Stimulated activated CD4-positive, alpha-beta T cell treated with anti-CD3 and anti-CD28 coated beads, Interleukin-12 subunit alpha, Interleukin-12 subunit beta, amount 100 ng/mL, for 48 hours (primary cell): ENCODE measurements around the gene KRTAP5-9.
"Not testable (repeated sequence)": the region's sequence is repeated elsewhere in the genome, so short reads cannot be mapped to it uniquely, and the experiment has no call there.

Experiments
- DNase-seq, 3 donors: peaks; one replicate each; pipeline ENCODE4 v3.0.0-alpha.2; 2020; ENCODE audit warnings: low read depth in 2 of 3, low spot score in 1 of 3

Gene KRTAP5-9

GRCh38 chr11:71548120-71548519 lies at the start of gene KRTAP5-9:
Gene KRTAP5-9, plus strand, starts transcription at chr11:71548420. Its CDS starts 238 bp downstream, at chr11:71548658.
- no peak for DNase-seq

GRCh38 chr11:71499125-71499524 lies 49.1 kb upstream of the KRTAP5-9 start:
- DNase-seq: no peak

- no peak for DNase-seq
Observed at GRCh38 chr11:71499546-71499945, 48.7 kb upstream of the KRTAP5-9 start.

GRCh38 chr11:71500601-71501021 lies 47.6 kb upstream of the KRTAP5-9 start:
- DNase-seq: no peak

- no peak for DNase-seq
Observed at GRCh38 chr11:71501071-71501985, 46.9 kb upstream of the KRTAP5-9 start.

- no peak for DNase-seq
Observed at GRCh38 chr11:71502026-71502425, 46.2 kb upstream of the KRTAP5-9 start.

- no peak for DNase-seq
Observed at GRCh38 chr11:71502871-71503435, 45.3 kb upstream of the KRTAP5-9 start.

- DNase-seq: no peak
Observed at GRCh38 chr11:71504531-71504930, 43.7 kb upstream of the KRTAP5-9 start.

- no peak for DNase-seq
Observed at GRCh38 chr11:71505001-71505400, 43.2 kb upstream of the KRTAP5-9 start.

GRCh38 chr11:71505781-71506180 lies 42.4 kb upstream of the KRTAP5-9 start:
- DNase-seq: no peak

GRCh38 chr11:71507102-71507501 lies 41.1 kb upstream of the KRTAP5-9 start:
- no peak for DNase-seq

- DNase-seq: no peak
Observed at GRCh38 chr11:71518506-71519471, 29.4 kb upstream of the KRTAP5-9 start.

- no peak for DNase-seq
Observed at GRCh38 chr11:71519546-71519945, 28.7 kb upstream of the KRTAP5-9 start.

GRCh38 chr11:71525188-71525937 lies 22.9 kb upstream of the KRTAP5-9 start:
- DNase-seq: no peak

- no peak for DNase-seq
Observed at GRCh38 chr11:71525938-71526495, 22.2 kb upstream of the KRTAP5-9 start.

- not testable (repeated sequence) for DNase-seq
Observed at GRCh38 chr11:71526796-71527575, 21.2 kb upstream of the KRTAP5-9 start, which contains the start of gene KRTAP5-7. Gene KRTAP5-7, plus strand, starts transcription at chr11:71527267. Its CDS starts 34 bp downstream, at chr11:71527301.

- DNase-seq: no peak
Observed at GRCh38 chr11:71527576-71528210, 20.5 kb upstream of the KRTAP5-9 start.

- no peak for DNase-seq
Observed at GRCh38 chr11:71530602-71531001, 17.6 kb upstream of the KRTAP5-9 start.
